Neuron (in vitro differentiated cells): ENCODE measurements around the gene NID1.
"Not testable (repeated sequence)": the region's sequence is repeated elsewhere in the genome, so short reads cannot be mapped to it uniquely, and the experiment has no call there.

Source experiments
- H2AFZ ChIP-seq: one replicate; pipeline ENCODE4 v1.6.1; 2013; ENCODE audit warnings: low read depth, mild to moderate bottlenecking, inconsistent platforms, low read length, moderate library complexity
- H3K27me3 ChIP-seq: one replicate; pipeline ENCODE4 v1.6.1; 2013; ENCODE audit warnings: low read length; ENCODE audit not compliant: insufficient read depth
- H3K36me3 ChIP-seq: one replicate; pipeline ENCODE4 v1.6.1; 2013; ENCODE audit warnings: low read length; ENCODE audit not compliant: insufficient read depth
- H3K4me1 ChIP-seq: one replicate; pipeline ENCODE4 v1.6.1; 2013; ENCODE audit warnings: low read length; ENCODE audit not compliant: insufficient read depth
- H3K4me3 ChIP-seq: 2 replicates; pipeline ENCODE4 v1.5.1; 2013; ENCODE audit warnings: mild to moderate bottlenecking, low read length, moderate library complexity
- H3K9me3 ChIP-seq: one replicate; pipeline ENCODE4 v1.6.1; 2013; ENCODE audit warnings: low read length

NID1 gene

DNA sequence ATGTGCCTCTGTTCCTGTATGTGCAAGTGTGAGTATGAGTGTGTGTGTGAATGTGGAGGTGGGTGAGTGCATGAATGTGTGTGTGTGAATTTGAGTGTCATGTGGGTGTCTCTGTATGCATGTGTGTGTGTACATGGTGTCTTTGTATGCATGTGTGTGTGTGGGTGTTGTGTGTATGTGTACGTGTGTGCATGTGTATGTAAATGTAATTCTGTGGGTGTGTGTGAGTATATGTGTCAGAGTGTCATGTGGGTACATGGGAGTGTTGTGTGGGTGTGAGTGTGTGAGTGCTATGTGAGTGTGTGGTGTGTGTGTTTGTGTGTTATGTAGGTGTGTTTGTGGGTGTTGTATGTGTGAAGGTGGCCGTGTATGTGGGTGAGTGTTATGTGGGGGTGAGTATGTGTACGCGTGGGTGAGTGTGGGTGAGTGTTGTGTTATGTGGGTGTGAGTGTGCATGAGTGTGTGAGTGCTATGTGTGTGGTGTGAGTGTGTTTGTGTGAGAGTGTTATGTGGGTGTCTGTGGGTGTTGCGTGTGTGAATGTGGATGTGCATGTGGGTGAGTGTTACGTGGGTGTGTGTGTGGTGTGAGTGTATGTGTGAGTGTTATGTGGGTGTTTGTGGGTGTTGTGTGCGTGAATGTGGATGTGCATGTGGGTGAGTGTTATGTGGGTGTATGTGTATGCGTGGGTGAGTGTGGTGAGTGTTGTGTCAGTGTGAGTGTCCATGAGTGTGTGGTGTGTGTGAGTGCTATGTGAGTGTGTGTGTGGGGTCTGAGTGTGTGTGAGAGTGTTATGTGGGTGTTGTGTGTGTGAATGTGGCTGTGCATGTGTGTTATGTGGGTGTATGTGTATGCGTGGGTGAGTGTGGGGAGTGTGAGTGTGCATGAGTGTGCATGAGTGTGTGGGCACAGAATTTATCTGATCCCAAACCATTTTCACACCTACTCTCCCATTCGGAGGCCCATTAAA, 36.6 kb upstream of the NID1 start:
- peaks cover 3% of the 10 kb centered on the region for H3K9me3 ChIP-seq
- H3K27me3 ChIP-seq = no peaks in the 10 kb centered on the region
- H2AFZ ChIP-seq = no peak overlapping the region
- H3K36me3 ChIP-seq = no peaks in the 10 kb centered on the region
- H3K4me1 ChIP-seq = no peaks in the 10 kb centered on the region
- no peak overlapping the region for H3K4me3 ChIP-seq

DNA sequence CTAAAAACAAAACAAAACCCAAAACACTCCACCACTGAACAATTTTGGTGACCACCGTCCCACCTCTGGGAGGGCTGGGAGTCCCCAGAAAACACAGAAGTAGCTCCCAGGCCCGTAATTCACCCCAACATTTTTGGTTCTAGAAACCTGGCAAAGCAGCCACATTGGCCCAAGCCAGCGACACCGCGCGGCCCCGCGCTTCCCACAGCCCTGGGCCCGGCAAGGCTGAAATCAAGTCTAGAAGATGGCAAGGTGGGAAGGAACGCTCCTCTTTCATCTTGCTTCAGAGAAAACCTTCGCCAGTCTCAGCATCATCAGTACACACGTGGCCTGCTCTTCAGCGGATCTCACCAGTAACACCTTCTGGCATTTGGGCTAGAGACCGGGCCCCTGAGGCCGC, 35.9 kb upstream of the NID1 start:
- H3K9me3 ChIP-seq = peaks cover 3% of the 10 kb centered on the region
- no peak overlapping the region for H3K4me3 ChIP-seq
- H3K4me1 ChIP-seq = no peaks in the 10 kb centered on the region
- no peak overlapping the region for H2AFZ ChIP-seq
- H3K27me3 ChIP-seq = no peaks in the 10 kb centered on the region
- no peaks in the 10 kb centered on the region for H3K36me3 ChIP-seq

- Histone ChIP-seq H3K36me3 (no peaks in the 10 kb centered on the region), H3K27me3 (no peaks in the 10 kb centered on the region), H3K4me1 (no peaks in the 10 kb centered on the region), H3K9me3 (peaks cover 3% of the 10 kb centered on the region), H3K4me3 (no peak overlapping the region), H2AFZ (no peak overlapping the region)
Observed at GRCh38 chr1:236099355-236099974, 34.6 kb upstream of the NID1 start.

DNA sequence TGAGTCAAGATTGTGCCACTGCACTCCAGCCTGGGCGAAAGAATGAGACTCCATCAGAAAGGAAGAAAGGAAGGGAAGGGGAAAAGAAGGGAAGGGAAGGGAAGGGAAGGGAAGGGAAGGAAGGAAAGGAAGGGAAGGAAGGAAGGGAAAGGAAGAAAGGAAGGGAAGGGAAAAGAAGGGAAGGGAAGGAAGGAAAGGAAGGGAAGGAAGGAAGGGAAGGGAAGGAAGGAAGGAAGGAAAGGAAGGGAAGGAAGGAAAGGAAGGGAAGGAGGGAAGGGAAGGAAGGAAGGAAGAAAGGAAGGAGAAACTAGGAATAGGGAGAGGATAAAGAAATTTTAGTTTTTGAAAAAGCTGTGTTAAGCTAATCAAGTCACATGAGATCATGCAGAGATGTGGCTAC, 33.4 kb upstream of the NID1 start:
- Histone ChIP-seq H3K4me3 (no peak overlapping the region), H3K9me3 (peaks cover 3% of the 10 kb centered on the region), H2AFZ (no peak overlapping the region), H3K36me3 (no peaks in the 10 kb centered on the region), H3K27me3 (no peaks in the 10 kb centered on the region), H3K4me1 (no peaks in the 10 kb centered on the region)

DNA sequence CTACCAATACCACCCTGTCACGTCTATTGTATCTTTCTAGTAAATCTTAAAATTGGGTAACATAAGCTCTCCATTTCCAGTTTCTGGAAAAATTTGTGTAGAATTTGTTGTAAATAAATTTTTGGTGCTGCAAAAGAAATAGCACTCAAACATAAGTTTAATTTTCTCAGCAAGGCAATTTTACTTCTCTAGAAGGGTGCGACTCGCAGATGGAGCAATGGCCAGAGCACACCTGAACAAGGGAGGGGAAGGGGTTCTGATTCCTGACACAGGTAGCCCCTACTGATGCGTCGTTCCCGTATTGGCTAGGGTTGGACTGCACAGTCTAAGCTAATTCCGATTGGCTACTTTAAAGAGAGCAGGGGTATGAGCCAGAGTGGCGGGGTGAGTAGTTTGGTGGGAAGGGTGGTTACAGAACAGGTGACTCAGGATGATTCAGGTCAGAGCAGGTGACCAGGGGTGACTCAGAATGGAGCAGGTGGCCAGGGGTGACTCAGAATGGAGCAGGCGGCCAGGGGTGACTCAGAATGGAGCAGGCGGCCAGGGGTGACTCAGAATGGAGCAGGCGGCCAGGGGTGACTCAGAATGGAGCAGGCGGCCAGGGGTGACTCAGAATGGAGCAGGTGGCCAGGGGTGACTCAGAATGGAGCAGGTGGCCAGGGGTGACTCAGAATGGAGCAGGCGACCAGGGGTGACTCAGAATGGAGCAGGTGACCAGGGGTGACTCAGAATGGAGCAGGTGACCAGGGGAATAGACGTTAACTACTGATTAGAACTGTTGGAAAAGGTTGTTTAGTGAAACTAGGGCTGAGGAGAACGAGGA, 32.0 kb upstream of the NID1 start:
- H2AFZ ChIP-seq, H3K9me3 ChIP-seq, H3K4me1 ChIP-seq, H3K36me3 ChIP-seq, H3K4me3 ChIP-seq, H3K27me3 ChIP-seq: not testable (repeated sequence)

DNA sequence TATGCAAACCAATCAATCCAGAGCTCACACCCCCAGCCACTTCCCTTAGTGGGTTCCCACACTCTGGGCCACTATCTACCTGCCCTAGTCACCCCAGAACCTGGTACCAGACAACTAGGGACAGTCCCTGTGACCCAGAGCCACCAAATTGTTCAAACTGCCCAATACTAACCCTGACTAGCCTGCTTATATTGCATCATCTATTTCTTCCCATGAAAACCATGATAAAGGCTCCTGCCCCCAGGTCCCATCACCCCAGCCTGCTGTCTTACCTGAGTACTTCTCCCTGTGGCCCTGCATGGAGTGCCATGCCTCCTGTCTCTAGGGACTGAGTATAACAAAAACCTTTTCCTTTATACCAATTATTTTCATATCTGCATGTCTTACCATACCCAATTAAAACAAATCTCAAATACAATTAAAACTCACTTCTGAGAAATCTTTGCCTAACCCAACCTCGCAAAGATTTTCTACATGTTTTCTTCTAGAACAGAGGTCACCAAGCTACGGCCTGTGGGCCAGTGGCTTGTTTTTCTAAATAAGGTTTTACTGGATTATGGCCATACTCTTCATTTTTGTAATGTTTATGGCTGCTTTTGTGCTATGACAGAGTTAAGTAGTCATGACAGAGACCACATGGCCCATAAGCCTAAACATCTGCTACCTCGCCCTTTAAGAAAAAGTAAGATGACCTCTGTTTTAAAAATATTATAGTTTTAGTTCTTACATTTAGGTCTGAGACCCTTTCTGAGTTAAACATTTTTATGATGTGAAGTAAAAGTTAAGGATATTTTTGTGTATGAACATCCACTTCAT, 31.0 kb upstream of the NID1 start:
- peaks cover 3% of the 10 kb centered on the region for H3K9me3 ChIP-seq
- H3K27me3 ChIP-seq = no peaks in the 10 kb centered on the region
- H3K4me1 ChIP-seq = peaks cover 3% of the 10 kb centered on the region
- H3K36me3 ChIP-seq = no peaks in the 10 kb centered on the region
- H2AFZ ChIP-seq = no peak overlapping the region
- no peak overlapping the region for H3K4me3 ChIP-seq

DNA sequence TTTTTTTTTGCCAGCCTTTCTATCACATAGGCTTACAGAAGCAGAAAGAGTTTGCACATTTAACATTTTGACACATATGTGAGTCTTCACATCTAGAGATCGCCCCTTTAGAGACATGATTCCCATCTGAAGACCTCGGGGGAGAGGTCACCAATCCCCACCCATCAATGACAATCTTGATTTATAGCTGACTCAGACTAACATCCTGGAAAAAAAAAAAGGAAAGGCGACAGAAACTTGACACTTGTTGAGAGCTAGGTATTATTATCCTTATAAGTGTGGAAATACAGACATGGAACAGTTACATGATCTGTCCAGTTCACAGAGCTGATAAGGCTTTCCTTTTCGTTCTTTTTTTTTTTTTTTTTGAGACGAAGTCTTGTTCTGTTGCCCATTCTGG, 28.0 kb upstream of the NID1 start:
- Histone ChIP-seq H3K36me3 (no peaks in the 10 kb centered on the region), H3K4me1 (peaks cover 3% of the 10 kb centered on the region), H2AFZ (no peak overlapping the region), H3K9me3 (peaks cover 3% of the 10 kb centered on the region), H3K27me3 (no peaks in the 10 kb centered on the region), H3K4me3 (no peak overlapping the region)

DNA sequence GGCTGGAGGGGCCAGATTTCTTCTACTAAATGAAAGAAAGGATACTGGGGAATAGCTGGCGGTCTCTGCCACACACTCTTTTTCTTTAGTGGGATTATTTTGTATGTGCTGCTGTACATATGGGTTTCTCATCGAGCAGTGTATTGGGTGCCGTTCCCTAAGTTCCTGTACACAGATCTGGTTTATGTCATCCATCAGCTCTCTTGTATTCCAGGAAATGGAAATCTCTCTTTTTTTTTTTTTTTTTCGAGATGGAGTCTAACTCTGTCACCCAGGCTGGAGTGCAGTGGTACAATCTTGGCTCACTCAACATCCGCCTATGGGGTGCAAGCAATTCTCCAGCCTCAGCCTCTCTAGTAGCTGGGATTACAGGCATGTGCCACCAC, 27.0 kb upstream of the NID1 start:
- Histone ChIP-seq H3K4me1 (peaks cover 3% of the 10 kb centered on the region), H3K4me3 (no peak overlapping the region), H3K36me3 (no peaks in the 10 kb centered on the region), H3K9me3 (no peaks in the 10 kb centered on the region), H3K27me3 (no peaks in the 10 kb centered on the region), H2AFZ (no peak overlapping the region)

- Histone ChIP-seq H2AFZ (no peak overlapping the region), H3K4me1 (peaks cover 3% of the 10 kb centered on the region), H3K9me3 (no peaks in the 10 kb centered on the region), H3K27me3 (no peaks in the 10 kb centered on the region), H3K4me3 (no peak overlapping the region), H3K36me3 (no peaks in the 10 kb centered on the region)
Observed at GRCh38 chr1:236090741-236091147, 25.9 kb upstream of the NID1 start.

DNA sequence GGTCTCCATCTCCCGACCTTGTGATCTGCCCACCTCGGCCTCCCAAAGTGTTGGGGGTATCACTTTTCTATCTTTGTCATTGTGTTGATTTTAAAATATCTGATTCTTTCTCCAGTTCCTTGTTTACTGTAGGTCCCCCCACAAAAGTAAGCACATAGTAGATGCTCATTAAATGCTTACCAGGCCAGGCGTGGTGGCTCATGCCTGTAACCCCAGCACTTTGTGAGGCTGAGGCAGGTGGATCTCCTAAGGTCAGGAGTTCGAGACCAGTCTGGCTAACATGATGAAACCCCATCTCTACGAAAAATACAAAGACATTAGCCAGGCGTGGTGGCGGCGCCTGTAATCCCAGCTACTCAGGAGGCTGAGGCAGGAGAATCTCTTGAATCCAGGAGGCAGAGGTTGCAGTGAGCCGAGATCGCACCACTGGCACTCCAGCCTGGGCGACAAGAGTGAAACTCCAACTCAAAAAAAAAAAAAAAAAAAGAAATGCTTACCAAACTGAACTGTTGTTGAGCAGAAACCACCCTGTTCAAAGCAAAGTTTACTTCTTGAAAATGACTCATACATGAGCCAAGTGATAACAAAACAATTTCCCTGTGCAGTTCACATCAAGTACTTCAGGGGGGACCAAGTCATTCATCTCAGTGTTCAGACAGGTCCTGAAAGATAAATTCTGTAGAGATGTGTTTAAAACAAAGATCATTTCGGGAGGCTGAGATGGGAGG, 24.3 kb upstream of the NID1 start:
- no peak overlapping the region for H3K4me3 ChIP-seq
- H3K4me1 ChIP-seq = peaks cover 3% of the 10 kb centered on the region
- no peaks in the 10 kb centered on the region for H3K36me3 ChIP-seq
- no peak overlapping the region for H2AFZ ChIP-seq
- H3K27me3 ChIP-seq = no peaks in the 10 kb centered on the region
- H3K9me3 ChIP-seq = no peaks in the 10 kb centered on the region

GRCh38 chr1:236086537-236086936, 21.6 kb upstream of the NID1 start:
- no peaks in the 10 kb centered on the region for H3K27me3 ChIP-seq
- no peak overlapping the region for H3K4me3 ChIP-seq

GRCh38 chr1:236085545-236086159, 20.8 kb upstream of the NID1 start:
- no peak overlapping the region for H3K4me3 ChIP-seq
- no peak overlapping the region for H2AFZ ChIP-seq
- H3K4me1 ChIP-seq = peaks cover 5% of the 10 kb centered on the region
- no peaks in the 10 kb centered on the region for H3K36me3 ChIP-seq
- no peaks in the 10 kb centered on the region for H3K27me3 ChIP-seq
- no peaks in the 10 kb centered on the region for H3K9me3 ChIP-seq

More at GRCh38 chr1:236086537-236086936, 21.6 kb upstream of the NID1 start:
- Histone ChIP-seq H3K9me3 (no peaks in the 10 kb centered on the region), H3K4me1 (peaks cover 5% of the 10 kb centered on the region), H2AFZ (no peak overlapping the region), H3K36me3 (no peaks in the 10 kb centered on the region)
